COLO829 (cell line): ENCODE data around the gene CES3.
A peak's percentile ranks its signal among the peaks of the same experiment; 100 is the strongest.
"Not testable (repeated sequence)": the region's sequence is repeated elsewhere in the genome, so short reads cannot be mapped to it uniquely, and the experiment has no call there.

Source experiments
- DNase-seq: peaks from one replicate; pipeline ENCODE4 v3.0.0; 2012; ENCODE audit warnings: low spot score

CES3 gene

DNA sequence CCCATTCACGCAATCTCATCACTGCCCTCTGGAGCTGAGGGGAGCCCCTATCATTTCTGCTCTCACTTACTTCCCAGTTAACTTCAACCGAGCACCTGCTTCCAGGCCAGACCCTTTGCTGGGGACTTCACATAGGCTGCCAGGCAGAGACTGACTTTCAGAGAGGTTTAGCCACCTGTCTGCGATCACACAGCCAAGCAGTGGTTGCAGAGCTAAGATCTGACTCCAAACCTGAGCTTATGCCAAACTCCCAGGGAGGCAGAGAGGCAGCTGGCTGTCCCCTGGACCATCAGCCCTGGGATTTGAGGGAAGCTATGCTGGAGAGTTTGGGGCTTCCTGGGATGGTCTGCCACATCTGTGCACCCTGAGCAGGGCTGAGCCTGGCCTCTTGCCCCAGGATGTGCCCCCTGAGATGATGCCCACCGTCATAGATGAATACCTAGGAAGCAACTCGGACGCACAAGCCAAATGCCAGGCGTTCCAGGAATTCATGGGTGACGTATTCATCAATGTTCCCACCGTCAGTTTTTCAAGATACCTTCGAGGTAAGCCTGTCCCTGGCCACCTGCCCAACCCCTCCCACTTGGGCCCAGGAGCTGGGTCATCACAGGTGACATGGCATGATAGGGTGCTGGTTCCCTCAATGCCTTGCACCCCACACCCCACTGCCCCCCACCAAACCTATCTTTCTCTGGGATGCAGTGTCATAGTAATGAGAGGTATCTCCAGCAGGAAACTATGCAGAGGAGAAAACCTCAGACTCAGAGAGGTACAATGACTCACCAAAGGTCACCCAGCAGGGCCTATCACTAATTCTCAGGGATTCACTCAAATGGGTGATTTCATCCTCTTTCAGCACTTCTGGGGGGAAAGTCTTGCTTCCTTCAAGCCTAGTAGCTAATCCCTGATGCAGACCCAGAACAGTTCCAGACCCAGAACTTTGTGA lies 10.0 kb downstream of the CES3 start:
- no peak for DNase-seq

DNA sequence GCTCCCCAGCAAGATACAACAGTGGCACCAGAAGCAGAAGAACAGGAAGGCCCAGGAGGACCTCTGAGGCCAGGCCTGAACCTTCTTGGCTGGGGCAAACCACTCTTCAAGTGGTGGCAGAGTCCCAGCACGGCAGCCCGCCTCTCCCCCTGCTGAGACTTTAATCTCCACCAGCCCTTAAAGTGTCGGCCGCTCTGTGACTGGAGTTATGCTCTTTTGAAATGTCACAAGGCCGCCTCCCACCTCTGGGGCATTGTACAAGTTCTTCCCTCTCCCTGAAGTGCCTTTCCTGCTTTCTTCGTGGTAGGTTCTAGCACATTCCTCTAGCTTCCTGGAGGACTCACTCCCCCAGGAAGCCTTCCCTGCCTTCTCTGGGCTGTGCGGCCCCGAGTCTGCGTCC lies 11.9 kb downstream of the CES3 start:
- DNase-seq: no peak

DNA sequence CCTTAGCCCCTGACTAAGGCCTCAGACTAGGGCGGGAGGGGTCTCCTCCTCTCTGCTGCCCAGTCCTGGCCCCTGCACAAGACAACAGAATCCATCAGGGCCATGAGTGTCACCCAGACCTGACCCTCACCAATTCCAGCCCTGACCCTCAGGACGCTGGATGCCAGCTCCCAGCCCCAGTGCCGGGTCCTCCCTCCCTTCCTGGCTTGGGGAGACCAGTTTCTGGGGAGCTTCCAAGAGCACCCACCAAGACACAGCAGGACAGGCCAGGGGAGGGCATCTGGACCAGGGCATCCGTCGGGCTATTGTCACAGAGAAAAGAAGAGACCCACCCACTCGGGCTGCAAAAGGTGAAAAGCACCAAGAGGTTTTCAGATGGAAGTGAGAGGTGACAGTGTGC lies 12.7 kb downstream of the CES3 start:
- DNase-seq: no peak

DNA sequence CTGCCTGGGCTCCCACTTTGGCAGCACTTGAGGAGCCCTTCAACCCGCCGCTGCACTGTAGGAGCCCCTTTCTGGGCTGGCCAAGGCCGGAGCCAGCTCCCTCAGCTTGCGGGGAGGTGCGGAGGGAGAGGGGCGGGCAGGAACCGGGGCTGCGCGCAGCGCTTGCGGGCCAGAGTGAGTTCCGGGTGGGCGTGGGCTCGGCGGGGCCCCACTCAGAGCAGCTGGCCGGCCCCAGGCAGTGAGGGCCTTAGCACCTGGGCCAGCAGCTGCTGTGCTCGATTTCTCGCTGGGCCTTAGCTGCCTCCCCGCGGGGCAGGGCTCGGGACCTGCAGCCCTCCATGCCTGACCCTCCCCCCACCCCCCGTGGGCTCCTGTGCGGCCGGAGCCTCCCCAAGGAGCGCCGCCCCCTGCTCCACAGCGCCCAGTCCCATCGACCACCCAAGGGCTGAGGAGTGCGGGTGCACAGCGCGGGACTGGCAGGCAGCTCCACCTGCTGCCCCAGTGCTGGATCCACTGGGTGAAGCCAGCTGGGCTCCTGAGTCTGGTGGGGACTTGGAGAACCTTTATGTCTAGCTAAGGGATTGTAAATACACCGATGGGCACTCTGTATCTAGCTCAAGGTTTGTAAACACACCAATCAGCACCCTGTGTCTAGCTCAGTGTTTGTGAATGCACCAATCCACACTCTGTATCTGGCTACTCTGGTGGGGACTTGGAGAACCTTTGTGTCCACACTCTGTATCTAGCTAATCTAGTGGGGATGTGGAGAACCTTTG lies 13.3 kb downstream of the CES3 start:
- DNase-seq: not testable (repeated sequence)

DNA sequence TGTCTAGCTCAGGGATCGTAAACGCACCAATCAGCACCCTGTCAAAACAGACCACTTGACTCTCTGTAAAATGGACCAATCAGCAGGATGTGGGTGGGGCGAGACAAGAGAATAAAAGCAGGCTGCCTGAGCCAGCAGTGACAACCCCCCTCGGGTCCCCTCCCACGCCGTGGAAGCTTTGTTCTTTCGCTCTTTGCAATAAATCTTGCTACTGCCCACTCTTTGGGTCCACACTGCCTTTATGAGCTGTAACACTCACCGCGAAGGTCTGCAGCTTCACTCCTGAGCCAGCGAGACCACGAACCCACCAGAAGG lies 13.8 kb downstream of the CES3 start:
- DNase-seq: not testable (repeated sequence)

DNA sequence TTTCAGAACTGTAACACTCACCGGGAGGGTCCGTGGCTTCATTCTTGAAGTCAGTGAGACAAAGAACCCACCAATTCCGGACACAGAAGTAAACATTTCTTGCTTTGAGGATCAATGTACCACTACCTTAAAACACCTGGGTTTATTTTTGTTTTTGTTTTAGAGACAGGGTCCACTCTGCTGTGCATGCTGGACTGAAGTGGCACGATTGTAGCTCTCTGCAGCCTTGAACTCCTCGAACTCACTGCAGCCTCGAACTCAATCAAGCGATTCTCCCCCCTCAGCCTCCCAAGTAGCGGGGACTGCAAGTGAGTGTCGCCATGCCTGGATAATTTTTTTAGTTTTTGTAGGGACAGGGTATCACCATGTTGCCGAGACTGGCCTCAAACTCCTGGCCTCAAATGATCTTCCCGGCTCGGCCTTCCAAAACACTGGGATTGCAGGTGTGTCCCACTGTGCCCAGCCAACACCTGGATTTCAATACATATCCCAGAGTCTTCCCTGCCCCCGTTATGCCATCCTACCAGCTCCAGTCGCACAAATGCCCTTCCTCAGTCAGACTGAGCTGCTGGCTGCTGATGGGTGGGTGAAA lies 14.3 kb downstream of the CES3 start:
- DNase-seq: no peak

DNA sequence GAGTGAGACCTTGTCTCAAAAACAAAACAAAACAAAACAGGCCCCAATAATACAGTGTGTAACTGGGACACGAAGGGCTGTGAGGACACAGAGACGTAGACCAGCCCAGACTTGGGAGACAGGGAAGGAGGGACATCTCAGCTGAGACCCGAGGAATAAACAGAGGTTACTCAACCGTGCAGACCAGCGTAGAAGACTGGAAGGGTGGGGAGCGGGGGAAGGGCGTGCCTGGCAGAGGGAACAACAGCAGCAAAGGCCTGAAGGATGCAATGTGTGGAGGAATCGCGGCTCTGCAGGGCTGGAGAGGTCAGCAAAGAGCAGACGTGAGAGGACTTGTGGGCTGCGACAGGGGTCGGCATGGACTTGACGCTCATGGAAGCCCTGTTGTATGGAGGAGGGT lies 15.7 kb downstream of the CES3 start:
- DNase-seq: no peak

DNA sequence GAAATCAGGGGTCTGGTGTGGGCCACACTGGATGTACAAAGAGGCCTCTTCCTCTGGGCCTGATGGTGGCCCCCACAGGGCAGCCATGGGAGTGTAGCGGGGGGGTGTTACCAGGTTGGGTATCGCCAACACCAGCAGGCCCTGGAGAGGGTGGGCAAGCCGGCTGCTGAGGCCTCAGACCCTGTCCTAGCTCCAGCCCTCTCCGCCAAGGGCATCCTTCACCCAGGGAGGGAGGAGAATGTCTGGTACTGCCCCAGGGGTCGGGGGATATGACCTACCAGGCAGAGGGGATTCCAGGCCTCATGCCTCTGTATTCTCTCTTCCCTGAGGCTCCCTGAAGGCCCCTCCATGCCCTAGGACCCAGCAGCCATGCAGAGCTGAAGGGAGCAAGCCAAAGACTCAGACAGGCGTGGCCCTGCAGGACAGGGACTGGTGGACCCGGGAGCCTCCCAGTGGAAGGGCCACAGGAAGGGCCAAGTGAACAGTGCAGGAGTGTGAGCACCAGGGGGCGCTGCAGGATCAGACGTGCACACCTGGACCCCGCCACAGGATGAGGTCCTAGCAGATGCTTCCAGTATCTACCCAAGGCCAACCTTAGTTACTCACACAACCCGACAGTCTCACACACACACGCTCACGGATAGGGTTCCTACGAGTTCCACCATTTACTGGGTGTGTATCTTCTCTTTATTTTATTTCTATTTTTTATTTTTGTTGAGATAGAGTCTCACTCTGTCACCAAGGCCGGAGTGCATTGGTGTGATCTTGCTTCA lies 16.5 kb downstream of the CES3 start:
- peak; percentile 46 for DNase-seq

DNA sequence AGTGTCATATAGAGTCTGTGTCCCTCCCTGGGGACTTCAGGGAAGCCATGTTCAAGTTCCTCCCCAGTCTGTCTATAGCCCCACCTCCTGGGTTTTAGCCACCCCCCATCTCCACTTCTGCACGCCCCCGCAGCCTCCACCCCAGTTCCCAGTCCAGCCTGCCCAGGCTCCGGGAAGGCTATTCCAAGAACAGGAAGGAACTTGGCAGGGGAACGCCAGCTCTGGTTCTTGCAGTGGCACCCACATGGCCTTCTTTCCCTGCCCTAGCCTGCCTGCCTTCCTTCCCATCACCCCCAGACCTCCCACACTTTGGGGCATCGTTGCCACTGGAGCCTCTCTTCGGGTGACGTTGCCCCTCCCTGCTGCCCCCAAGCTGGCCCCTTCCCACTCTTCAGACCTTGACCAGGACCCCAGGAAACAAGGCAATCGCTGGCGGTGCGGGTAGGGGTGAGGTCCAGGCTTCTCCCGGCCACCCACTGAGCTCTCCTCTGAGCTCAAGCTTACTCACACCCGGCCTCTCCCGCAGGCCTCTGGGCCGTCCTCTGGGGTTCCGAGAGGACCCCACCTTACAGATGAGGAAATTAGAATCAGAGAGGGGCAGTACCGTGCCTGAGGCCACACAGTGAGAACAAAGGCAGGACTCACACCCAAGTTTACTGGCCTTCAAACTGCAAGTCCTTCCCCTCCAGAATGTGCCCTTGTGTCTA lies 18.1 kb downstream of the CES3 start:
- no peak for DNase-seq

DNA sequence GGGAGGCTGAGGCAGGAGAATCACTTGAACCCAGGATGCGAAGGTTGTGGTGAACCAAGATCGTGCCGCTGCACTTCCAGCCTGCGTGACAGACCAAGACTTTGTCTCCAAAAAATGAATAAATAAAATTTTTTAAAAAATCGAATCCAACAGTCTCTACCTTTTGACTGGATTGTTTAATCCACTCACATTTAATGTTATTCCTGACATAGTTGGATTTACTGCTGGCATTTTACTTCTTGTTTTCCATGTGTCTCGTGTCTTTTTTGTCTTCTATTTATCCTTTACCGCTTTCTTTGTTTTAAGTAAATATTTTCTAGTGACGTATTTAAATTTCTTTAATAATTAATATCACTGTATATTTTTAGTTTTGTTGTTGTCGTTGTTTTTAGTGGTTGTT lies 22.0 kb downstream of the CES3 start:
- no peak for DNase-seq

DNA sequence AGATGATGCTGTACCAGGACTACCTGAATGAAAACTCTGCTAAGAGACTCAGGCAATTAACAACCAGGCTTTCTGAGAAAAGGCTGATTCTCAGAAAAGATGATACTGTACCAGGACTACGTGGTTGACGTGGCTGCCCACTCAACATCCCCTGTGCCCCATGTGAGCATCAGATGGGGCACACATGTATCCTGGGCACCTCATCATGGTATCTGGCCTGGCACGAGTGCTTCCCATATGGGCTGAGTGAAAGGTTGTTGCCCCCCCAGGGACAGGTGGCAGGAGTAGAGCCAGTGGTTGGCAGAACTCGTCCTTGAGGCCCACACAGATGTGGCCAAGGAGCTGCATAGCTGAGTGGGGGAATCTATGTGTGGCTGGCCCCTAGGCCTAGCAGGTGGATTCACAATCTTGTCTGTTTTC lies 23.8 kb downstream of the CES3 start:
- DNase-seq: no peak

DNA sequence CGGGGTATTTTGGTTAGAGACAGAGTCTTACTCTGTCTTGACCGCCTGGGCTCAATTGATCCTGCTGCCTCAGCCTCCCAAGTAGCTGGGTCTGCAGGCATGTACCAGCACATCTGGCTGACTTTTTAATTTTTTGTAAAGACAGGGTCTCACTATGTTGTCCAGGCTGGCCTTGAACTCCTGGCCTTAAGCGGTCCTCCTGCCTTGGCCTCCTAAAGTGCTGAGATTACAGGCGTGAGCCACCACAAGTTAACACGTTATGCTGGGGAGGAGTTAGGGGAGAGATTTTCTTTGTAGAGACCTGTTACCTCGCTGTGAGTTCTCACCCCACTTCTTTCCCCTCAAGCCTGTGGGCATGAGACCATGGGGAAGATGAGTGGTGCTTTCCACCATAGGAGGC lies 25.5 kb downstream of the CES3 start:
- no peak for DNase-seq

DNA sequence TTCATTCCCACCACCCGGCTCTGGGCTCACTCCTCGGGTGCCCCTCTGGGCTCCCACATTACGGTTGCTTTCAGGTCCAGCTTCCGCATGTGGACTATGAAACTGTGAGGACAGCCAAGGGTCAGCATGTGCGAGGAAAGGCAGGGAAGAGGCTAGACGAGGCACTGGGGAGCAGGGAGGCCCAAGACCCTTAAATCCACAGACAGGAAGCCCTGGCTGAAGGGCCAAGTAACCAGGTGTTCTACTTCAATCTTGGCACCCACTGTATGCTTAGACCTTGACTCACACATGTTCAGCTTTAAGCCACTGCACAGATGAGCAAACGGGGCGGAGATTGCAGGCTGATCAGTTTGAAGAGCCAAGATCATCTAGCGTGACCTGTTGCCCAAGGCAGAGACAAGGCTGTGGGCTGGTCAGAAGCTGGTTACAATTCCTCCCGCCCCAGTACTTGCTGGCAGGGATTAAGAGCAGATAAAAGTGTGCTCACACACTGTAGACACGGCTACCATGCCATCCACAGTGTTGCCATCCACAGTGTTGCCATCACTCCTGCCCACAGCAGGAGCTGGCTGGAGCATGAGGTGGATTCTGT lies 27.2 kb downstream of the CES3 start, which contains the start of gene CES4A:
Gene CES4A, plus strand, starts transcription at position 393 of the 592 bp plus-strand sequence. Its CDS starts 184 bp downstream, at position 577.
- DNase-seq: no peak

DNA sequence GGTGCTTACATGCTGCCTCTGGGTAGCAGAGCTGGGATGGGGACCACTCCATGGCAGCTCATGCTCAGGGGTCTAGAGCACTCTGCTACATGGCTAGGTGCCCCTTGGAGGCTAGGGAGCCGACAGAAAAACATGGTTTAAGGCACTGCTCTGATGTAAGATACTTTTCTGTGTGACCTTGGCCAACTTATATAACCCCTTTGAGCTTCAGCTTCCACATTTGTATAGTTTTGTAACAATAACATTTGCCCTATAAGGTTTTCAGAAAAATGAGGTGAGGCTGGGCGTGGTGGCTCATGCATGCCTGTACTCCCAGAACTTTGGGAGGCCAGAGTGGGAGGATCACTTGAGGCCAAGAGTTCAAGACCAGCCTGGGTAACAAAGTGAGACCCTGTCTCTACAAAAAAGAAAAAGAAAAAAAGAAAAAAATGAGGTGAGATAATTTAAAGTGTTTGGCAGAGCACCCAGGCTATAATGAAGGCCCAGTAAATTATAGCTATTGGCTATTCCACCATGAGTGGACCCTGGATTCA lies 30.5 kb downstream of the CES3 start:
- DNase-seq: no peak

DNA sequence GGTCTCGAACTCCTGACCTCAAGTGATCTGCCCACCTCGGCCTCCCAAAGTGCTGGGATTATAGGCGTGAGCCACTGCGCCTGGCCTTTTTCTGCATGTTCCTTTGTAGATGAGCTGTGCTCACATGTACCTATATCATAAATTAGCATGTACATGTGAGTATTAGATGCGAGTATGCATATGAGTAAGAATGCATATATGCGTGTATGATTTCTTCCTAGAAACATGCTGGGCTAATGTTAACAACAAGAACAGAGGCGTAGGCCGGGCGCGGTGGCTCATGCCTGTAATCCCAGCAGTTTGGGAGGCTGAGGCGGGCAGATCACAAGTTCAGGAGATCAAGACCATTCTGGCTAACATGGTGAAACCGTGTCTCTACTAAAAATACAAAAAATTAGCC lies 32.5 kb downstream of the CES3 start:
- DNase-seq: not testable (repeated sequence)

DNA sequence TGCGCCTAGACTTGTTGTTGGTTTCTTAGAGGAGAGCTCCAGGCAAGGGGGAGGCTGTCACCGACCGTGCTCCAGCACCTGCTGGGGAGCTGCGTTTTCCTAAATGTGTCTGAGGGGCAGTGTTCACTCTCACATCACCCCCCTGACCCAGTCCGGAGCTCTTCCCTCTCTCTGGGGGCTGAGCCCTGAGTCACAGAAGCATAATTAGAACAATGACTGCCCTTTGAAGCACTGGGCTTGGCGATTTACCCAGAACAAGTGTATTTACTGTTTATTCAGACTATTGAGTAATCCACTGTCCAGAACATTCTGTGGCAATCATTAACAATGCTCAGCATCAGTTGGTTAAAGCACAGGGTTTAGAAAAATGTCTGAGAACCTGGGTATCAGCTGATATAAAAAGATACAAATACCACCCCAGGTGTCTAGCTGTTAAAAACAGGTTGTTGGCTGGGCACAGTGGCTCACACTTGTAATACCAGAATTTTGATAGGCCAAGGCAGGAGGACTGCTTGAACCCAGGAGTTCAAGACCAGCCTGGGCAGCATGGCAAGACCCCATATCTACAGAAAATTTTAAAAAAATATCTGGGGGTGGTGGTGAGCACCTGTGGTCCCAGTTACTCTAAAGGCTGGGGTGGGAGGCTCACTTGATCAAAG lies 35.4 kb downstream of the CES3 start:
- DNase-seq: peak; percentile 55

DNA sequence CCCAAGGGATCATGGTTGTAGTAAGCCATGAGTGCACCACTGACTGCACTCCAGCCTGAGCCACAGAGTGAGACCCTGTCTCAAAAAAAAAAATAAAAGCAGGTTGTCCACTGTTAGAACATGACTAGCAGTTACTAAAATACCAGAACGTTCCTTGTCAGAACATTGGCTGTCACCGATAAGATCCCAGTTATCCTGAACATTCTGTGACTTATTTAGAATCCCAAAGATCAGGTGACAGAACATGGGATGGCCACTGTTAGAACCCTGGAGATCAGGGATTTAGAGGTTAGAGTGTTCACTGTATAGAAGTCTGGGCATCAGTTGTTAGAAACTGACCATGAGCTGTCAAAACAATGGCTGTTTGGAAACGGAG lies 35.9 kb downstream of the CES3 start:
- DNase-seq: no peak

DNA sequence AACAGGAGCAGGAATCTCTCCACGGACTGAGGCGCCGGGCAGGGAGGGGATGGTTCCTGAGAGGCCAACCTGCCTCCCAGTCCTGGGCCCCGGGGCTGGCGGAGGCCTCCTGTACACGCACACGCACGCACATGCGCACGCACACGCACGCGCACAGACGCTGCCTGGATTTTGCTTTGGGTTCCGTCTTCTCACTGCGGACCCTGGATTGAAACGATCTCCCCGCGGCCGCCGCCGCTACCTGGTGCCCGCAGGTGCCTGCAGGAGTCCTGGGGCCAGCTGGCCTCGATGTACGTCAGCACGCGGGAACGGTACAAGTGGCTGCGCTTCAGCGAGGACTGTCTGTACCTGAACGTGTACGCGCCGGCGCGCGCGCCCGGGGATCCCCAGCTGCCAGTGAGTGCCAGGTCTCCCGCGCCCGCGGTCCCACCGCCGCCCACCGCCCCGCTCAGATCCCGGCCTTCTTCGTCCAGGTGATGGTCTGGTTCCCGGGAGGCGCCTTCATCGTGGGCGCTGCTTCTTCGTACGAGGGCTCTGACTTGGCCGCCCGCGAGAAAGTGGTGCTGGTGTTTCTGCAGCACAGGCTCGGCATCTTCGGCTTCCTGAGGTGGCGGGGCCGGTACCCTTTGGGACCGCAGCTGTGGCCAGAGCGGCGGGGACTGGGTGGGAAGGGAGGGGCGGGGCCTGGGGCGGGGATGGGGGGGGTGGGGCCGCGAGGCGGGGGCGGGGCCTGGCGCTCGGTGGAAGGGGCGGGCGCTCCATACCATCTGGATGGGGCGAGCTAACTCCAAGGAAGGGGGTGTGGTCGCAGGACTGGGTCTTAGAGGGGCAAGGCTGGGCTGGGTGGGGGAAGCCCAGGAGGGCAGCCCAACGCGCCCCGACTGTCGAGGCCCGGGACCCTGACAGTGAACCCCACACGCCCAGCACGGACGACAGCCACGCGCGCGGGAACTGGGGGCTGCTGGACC lies 39.6 kb downstream of the CES3 start:
- no peak for DNase-seq

DNA sequence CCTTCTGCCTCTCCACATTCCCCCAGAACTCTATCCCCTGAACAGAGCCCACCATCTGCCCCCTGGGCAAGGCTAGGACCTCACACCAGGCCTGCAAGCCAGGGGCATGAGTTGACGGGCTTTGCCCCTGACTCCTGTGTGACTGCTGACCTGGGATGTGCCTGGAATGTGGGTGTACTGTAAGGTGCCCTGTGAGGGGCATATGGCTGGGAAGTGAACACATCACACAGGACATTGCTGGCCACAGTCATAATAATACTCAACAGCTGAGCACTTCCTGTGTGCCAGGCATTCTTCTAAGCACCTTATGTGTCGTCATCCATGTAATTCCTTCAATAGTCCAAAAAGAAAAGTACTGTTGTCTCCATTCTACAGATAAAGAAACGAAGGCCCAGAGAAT lies 40.7 kb downstream of the CES3 start:
- no peak for DNase-seq
